Type B pancreatic cell (in vitro differentiated cells): ENCODE measurements around the gene MRPL9. TPM values are rescaled to one million over a fixed set of nuclear protein-coding genes. Genes with fewer than 3 reads are reported as not detected.
A peak's percentile ranks its signal among the peaks of the same experiment; 100 is the strongest.

Experiments
- DNase-seq: peaks from one replicate; pipeline ENCODE4 v3.0.0; 2021; ENCODE audit warnings: mixed read lengths; ENCODE audit not compliant: unreplicated experiment; ENCODE audit errors: extremely low spot score
- H3K27ac Mint-ChIP-seq: 2 replicates; pipeline ENCODE4 v1.8.0; 2021; ENCODE audit warnings: mild to moderate bottlenecking, mixed read lengths
- H3K27me3 Mint-ChIP-seq: 2 replicates; pipeline ENCODE4 v1.8.0; 2021; ENCODE audit warnings: mixed read lengths
- H3K36me3 Mint-ChIP-seq: 2 replicates; pipeline ENCODE4 v1.8.0; 2021; ENCODE audit warnings: mixed read lengths
- H3K4me1 Mint-ChIP-seq: one replicate; pipeline ENCODE4 v1.8.0; 2021; ENCODE audit warnings: mixed read lengths; ENCODE audit not compliant: unreplicated experiment
- H3K4me3 Mint-ChIP-seq: 2 replicates; pipeline ENCODE4 v1.8.0; 2021; ENCODE audit warnings: mild to moderate bottlenecking, mixed read lengths
- H3K9me3 Mint-ChIP-seq: 2 replicates; pipeline ENCODE4 v1.8.0; 2021; ENCODE audit warnings: mixed read lengths
- CTCF ChIP-seq: fragments of 200-600 bp; sonication (generic); conservative IDR thresholded peaks from 2 replicates; pipeline ENCODE4 v1.5.0; 2021; ENCODE audit warnings: antibody characterized with exemption, mild to moderate bottlenecking
- total RNA-seq: library from RNA; stranded (reverse); gene quantifications from 2 replicates; pipeline ENCODE4 v1.2.1, GENCODE V29; 2021; ENCODE audit warnings: low replicate concordance

Gene MRPL9
- total RNA-seq, 1 donor from 2014 or later, result 92.1 TPM

GRCh38 chr1:151715726-151716404, 47.4 kb downstream of the MRPL9 start:
- peak; percentile 68 for TF ChIP-seq CTCF
- peaks cover 21% of the 10 kb centered on the region for H3K4me1 Mint-ChIP-seq
- peak overlapping the region; percentile 22 for H3K27ac Mint-ChIP-seq
- no peaks in the 10 kb centered on the region for H3K36me3 Mint-ChIP-seq
- DNase-seq, result no peak
- H3K27me3 Mint-ChIP-seq, result peaks cover 70% of the 10 kb centered on the region
- no peaks in the 10 kb centered on the region for H3K9me3 Mint-ChIP-seq
- H3K4me3 Mint-ChIP-seq, result peak overlapping the region; percentile 83

- Mint-ChIP-seq H3K36me3 (no peaks in the 10 kb centered on the region), H3K27ac (peak overlapping the region; percentile 22), H3K4me1 (peaks cover 14% of the 10 kb centered on the region), H3K9me3 (no peaks in the 10 kb centered on the region), H3K27me3 (peaks cover 62% of the 10 kb centered on the region), H3K4me3 (peak overlapping the region; percentile 83)
- DNase-seq, result no peak
- TF ChIP-seq CTCF, result no peak
These were observed 48.2 kb downstream of the MRPL9 start for GRCh38 chr1:151714820-151715725.

GRCh38 chr1:151713874-151714273, 49.4 kb downstream of the MRPL9 start:
- peak overlapping the region; percentile 9 for H3K4me3 Mint-ChIP-seq
- TF ChIP-seq CTCF, result no peak
- peaks cover 50% of the 10 kb centered on the region for H3K27me3 Mint-ChIP-seq
- no peak for DNase-seq
- H3K36me3 Mint-ChIP-seq, result no peaks in the 10 kb centered on the region
- no peaks in the 10 kb centered on the region for H3K9me3 Mint-ChIP-seq
- H3K4me1 Mint-ChIP-seq, result peaks cover 14% of the 10 kb centered on the region
- H3K27ac Mint-ChIP-seq, result peak overlapping the region; percentile 39

GRCh38 chr1:151713044-151713443, 50.3 kb downstream of the MRPL9 start:
- Mint-ChIP-seq H3K27ac (no peak overlapping the region), H3K9me3 (no peaks in the 10 kb centered on the region), H3K36me3 (no peaks in the 10 kb centered on the region), H3K4me3 (no peak overlapping the region), H3K27me3 (peaks cover 42% of the 10 kb centered on the region), H3K4me1 (peaks cover 13% of the 10 kb centered on the region)
- no peak for DNase-seq
- no peak for TF ChIP-seq CTCF

GRCh38 chr1:151711951-151712350, 51.3 kb downstream of the MRPL9 start:
- Mint-ChIP-seq H3K27ac (peak overlapping the region; percentile 29), H3K4me1 (peaks cover 3% of the 10 kb centered on the region), H3K27me3 (peaks cover 31% of the 10 kb centered on the region), H3K4me3 (peak overlapping the region; percentile 22), H3K36me3 (no peaks in the 10 kb centered on the region), H3K9me3 (no peaks in the 10 kb centered on the region)
- TF ChIP-seq CTCF, result no peak
- DNase-seq, result no peak
